IPS-18c (cell line): ENCODE measurements around the gene NEK6.

Experiments used
- H3K4me3 ChIP-seq: 2 replicates; pipeline ENCODE4 v1.7.0; 2013; ENCODE audit warnings: low read depth, mild to moderate bottlenecking, low read length, moderate library complexity; ENCODE audit not compliant: insufficient read depth
- H3K9me3 ChIP-seq: one replicate; pipeline ENCODE4 v1.6.1; 2013; ENCODE audit warnings: mild to moderate bottlenecking, low read length, moderate library complexity; ENCODE audit not compliant: control insufficient read depth, insufficient read depth

Gene NEK6

GRCh38 chr9:124268248-124268647 lies 10.5 kb downstream of the NEK6 start:
- H3K4me3 ChIP-seq = no peak overlapping the region

GRCh38 chr9:124268661-124269060 lies 10.9 kb downstream of the NEK6 start:
- no peak overlapping the region for H3K4me3 ChIP-seq
- H3K9me3 ChIP-seq = no peaks in the 10 kb centered on the region

More at GRCh38 chr9:124268248-124268647, 10.5 kb downstream of the NEK6 start:
- H3K9me3 ChIP-seq = no peaks in the 10 kb centered on the region

GRCh38 chr9:124269556-124269955 lies 11.8 kb downstream of the NEK6 start:
- Histone ChIP-seq H3K4me3 (no peak overlapping the region), H3K9me3 (no peaks in the 10 kb centered on the region)

GRCh38 chr9:124270504-124271335 lies 13.0 kb downstream of the NEK6 start:
- Histone ChIP-seq H3K9me3 (no peaks in the 10 kb centered on the region), H3K4me3 (no peak overlapping the region)

GRCh38 chr9:124271660-124272059 lies 13.9 kb downstream of the NEK6 start:
- Histone ChIP-seq H3K4me3 (no peak overlapping the region; the same call in 1 of the 2 replicates), H3K9me3 (no peaks in the 10 kb centered on the region)

- no peaks in the 10 kb centered on the region for H3K9me3 ChIP-seq
- no peak overlapping the region for H3K4me3 ChIP-seq
Measured at GRCh38 chr9:124272118-124272517, 14.4 kb downstream of the NEK6 start.

GRCh38 chr9:124272979-124273378 lies 15.2 kb downstream of the NEK6 start:
- no peak overlapping the region for H3K4me3 ChIP-seq
- no peaks in the 10 kb centered on the region for H3K9me3 ChIP-seq

- Histone ChIP-seq H3K4me3 (no peak overlapping the region), H3K9me3 (no peaks in the 10 kb centered on the region)
Measured at GRCh38 chr9:124273427-124274160, 15.8 kb downstream of the NEK6 start.

- H3K4me3 ChIP-seq = no peak overlapping the region
- H3K9me3 ChIP-seq = no peaks in the 10 kb centered on the region
Measured at GRCh38 chr9:124274226-124274625, 16.5 kb downstream of the NEK6 start.

GRCh38 chr9:124274738-124275137 lies 17.0 kb downstream of the NEK6 start:
- no peak overlapping the region for H3K4me3 ChIP-seq
- no peaks in the 10 kb centered on the region for H3K9me3 ChIP-seq

GRCh38 chr9:124277420-124277819 lies 19.7 kb downstream of the NEK6 start:
- H3K9me3 ChIP-seq = no peaks in the 10 kb centered on the region
- H3K4me3 ChIP-seq = no peak overlapping the region

- H3K4me3 ChIP-seq = no peak overlapping the region
Measured at GRCh38 chr9:124278054-124278540, 20.3 kb downstream of the NEK6 start.

GRCh38 chr9:124279531-124280175 lies 21.9 kb downstream of the NEK6 start:
- no peak overlapping the region for H3K4me3 ChIP-seq
- no peaks in the 10 kb centered on the region for H3K9me3 ChIP-seq

More at GRCh38 chr9:124278054-124278540, 20.3 kb downstream of the NEK6 start:
- no peaks in the 10 kb centered on the region for H3K9me3 ChIP-seq

GRCh38 chr9:124280176-124280691 lies 22.5 kb downstream of the NEK6 start:
- Histone ChIP-seq H3K4me3 (no peak overlapping the region), H3K9me3 (no peaks in the 10 kb centered on the region)

GRCh38 chr9:124281931-124282371 lies 24.2 kb downstream of the NEK6 start:
- no peak overlapping the region for H3K4me3 ChIP-seq

GRCh38 chr9:124282442-124283227 lies 24.9 kb downstream of the NEK6 start:
- Histone ChIP-seq H3K9me3 (no peaks in the 10 kb centered on the region), H3K4me3 (no peak overlapping the region)

More at GRCh38 chr9:124281931-124282371, 24.2 kb downstream of the NEK6 start:
- no peaks in the 10 kb centered on the region for H3K9me3 ChIP-seq
